ENCODE results near the gene PCDHB9.

DNA sequence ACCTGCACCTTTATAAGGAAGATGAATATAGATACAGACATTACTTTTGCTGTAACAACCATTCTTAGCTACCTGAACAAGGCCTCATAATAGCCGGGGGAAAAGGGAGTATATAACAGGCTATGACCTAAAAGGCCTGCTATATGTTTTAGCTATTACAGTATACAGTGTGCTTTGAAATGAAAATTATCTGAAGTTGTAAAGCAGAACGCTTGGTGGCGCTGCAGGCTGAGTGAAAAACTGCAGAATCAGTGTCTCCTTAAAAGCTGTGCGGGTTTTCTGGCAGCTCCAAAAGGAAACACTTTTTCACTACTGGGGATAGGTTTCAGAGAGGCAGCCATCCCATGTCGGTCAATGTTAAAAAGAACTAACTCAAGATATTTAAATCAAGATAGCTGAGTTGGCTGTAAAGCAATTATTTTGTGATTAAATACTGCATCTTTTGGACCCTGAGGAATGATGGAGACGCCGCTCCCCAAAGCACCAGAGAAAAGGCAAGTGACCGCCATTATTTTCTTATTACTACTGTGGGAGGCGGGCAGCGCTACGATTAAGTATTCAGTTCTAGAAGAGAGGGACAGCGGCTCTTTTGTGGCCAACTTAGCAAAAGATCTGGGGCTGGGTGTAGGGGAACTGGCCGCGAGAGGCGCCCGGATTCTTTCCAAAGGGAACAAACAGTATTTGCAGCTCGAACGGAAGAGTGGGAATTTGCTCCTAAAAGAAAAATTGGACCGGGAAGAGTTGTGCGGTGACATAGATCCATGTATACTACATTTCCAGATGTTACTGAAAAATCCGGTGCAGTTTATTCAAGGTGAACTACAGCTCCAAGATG is 31.2 kb upstream of the PCDHB9 start:
- TF ChIP-seq EZH2 (IDR thresholded peaks at IDR 0.05) (no peak), POLR2AphosphoS5 (IDR thresholded peaks at IDR 0.05; ENCODE audit: borderline replicate concordance, low read depth, low read length) (no peak)

Data from SK-N-MC (cell line).